Measurements from ENCODE around the gene SIDT1. TPM values are rescaled to one million over a fixed set of nuclear protein-coding genes. Genes with fewer than 3 reads are reported as not detected.

SIDT1 gene
- total RNA-seq, 1 experiment from 2014 or later, result not detected

DNA sequence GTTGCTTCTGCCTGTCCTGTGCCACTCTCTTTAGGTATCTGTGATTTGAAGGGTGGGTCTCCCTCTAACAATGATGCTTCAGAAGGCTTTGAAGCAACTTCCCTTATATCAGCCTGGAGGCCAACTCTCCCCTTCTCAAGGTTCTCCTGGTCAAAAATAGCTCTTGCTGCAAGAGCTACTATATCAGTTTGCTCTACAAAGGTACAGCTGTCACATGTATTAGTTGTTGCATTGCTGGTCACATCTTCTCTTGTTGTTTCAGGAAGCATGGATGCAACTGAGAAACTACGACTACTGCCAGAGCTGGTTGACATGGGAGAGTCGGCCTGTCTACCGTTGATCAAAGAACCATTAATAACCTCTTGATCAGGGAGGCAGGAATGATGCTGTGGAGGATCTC, 125.8 kb downstream of the SIDT1 start:
- H3K36me3 ChIP-seq (ENCODE audit: control insufficient read depth, insufficient read depth, low read length), result no peaks in the 10 kb centered on the region
- TF ChIP-seq SIN3A (IDR thresholded peaks at IDR 0.05; ENCODE audit: borderline replicate concordance, insufficient read depth, low read depth, low read length) (no peak), POLR2AphosphoS5 (IDR thresholded peaks at IDR 0.05; ENCODE audit: low read depth, low read length) (no peak), TCF7L2 (IDR thresholded peaks at IDR 0.05; ENCODE audit: low read depth, low read length) (no peak), REST (IDR thresholded peaks at IDR 0.05; ENCODE audit: insufficient read depth in 1 of 2, low read depth in 2 of 2, low read length in 1 of 2) (no peak)
- TF ChIP-seq, protein P1, sequence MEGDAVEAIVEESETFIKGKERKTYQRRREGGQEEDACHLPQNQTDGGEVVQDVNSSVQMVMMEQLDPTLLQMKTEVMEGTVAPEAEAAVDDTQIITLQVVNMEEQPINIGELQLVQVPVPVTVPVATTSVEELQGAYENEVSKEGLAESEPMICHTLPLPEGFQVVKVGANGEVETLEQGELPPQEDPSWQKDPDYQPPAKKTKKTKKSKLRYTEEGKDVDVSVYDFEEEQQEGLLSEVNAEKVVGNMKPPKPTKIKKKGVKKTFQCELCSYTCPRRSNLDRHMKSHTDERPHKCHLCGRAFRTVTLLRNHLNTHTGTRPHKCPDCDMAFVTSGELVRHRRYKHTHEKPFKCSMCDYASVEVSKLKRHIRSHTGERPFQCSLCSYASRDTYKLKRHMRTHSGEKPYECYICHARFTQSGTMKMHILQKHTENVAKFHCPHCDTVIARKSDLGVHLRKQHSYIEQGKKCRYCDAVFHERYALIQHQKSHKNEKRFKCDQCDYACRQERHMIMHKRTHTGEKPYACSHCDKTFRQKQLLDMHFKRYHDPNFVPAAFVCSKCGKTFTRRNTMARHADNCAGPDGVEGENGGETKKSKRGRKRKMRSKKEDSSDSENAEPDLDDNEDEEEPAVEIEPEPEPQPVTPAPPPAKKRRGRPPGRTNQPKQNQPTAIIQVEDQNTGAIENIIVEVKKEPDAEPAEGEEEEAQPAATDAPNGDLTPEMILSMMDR (IDR thresholded peaks at IDR 0.05), result no peak
- POLR2A ChIA-PET, result no interaction called here
- CTCF ChIA-PET, result no interaction called here
- BruUV-seq (replicated peaks), result no TSS peak
- H3K9me3 ChIP-seq (ENCODE audit: control insufficient read depth, insufficient read depth, low read depth, low read length), result no peaks in the 10 kb centered on the region
- no peak for DNase-seq (ENCODE audit: low read depth, low spot score)
- no peaks in the 10 kb centered on the region for H3K27me3 ChIP-seq (ENCODE audit: control insufficient read depth, insufficient read depth, low read length)
- intact Hi-C loops (cut with micrococcal nuclease; ENCODE audit: unreplicated experiment), result no loop called here
- no peak overlapping the region for H3K27ac ChIP-seq (ENCODE audit: low read length)
- H3K4me1 ChIP-seq (ENCODE audit: control insufficient read depth, insufficient read depth, low read length), result no peaks in the 10 kb centered on the region
- H3K4me3 ChIP-seq (ENCODE audit: low read depth in 2 of 2, low read length in 2 of 2), result no peak overlapping the region
- ATAC-seq, result no peak
- in situ Hi-C loops (cut with HindIII; ENCODE audit: low pct_unique_long_range_greater_than_20kb, low sequenced_read_pairs), result no loop called here

- in situ Hi-C loops (cut with HindIII; ENCODE audit: low pct_unique_long_range_greater_than_20kb, low sequenced_read_pairs) (no loop called here), intact Hi-C loops (cut with micrococcal nuclease; ENCODE audit: unreplicated experiment) (no loop called here)
- no peak for ATAC-seq
- ChIA-PET POLR2A (no interaction called here), CTCF (no interaction called here)
- H3K27me3 ChIP-seq (ENCODE audit: control insufficient read depth, insufficient read depth, low read length), result no peaks in the 10 kb centered on the region
- H3K27ac ChIP-seq (ENCODE audit: low read length), result no peak overlapping the region
- no peaks in the 10 kb centered on the region for H3K4me1 ChIP-seq (ENCODE audit: control insufficient read depth, insufficient read depth, low read length)
- no TSS peak for BruUV-seq (replicated peaks)
- no peak for DNase-seq (ENCODE audit: low read depth, low spot score)
- H3K4me3 ChIP-seq (ENCODE audit: low read depth in 2 of 2, low read length in 2 of 2), result no peak overlapping the region
- H3K36me3 ChIP-seq (ENCODE audit: control insufficient read depth, insufficient read depth, low read length), result no peaks in the 10 kb centered on the region
- TF ChIP-seq, protein P1 (IDR thresholded peaks at IDR 0.05), result no peak
- TF ChIP-seq REST (IDR thresholded peaks at IDR 0.05; ENCODE audit: insufficient read depth in 1 of 2, low read depth in 2 of 2, low read length in 1 of 2) (no peak), TCF7L2 (IDR thresholded peaks at IDR 0.05; ENCODE audit: low read depth, low read length) (no peak), SIN3A (IDR thresholded peaks at IDR 0.05; ENCODE audit: borderline replicate concordance, insufficient read depth, low read depth, low read length) (no peak), POLR2AphosphoS5 (IDR thresholded peaks at IDR 0.05; ENCODE audit: low read depth, low read length) (no peak)
- H3K9me3 ChIP-seq (ENCODE audit: control insufficient read depth, insufficient read depth, low read depth, low read length), result no peaks in the 10 kb centered on the region
These were observed 126.8 kb downstream of the SIDT1 start for GRCh38 chr3:113659101-113659541.
